GM23248 (cell line): ENCODE measurements around the gene TCTN1.

Experiments
- EZH2 ChIP-seq: fragments of 200-600 bp; sonication (generic); IDR thresholded peaks from 2 replicates; pipeline ENCODE4 v1.6.1; 2018; ENCODE audit warnings: antibody characterized with exemption, mild to moderate bottlenecking; ENCODE audit not compliant: insufficient read depth, poor library complexity, severe bottlenecking
- EZH2phosphoT487 ChIP-seq: fragments of 200-600 bp; sonication (generic); IDR thresholded peaks from 2 replicates; pipeline ENCODE4 v1.6.1; 2018; ENCODE audit warnings: antibody characterized with exemption, moderate library complexity, mild to moderate bottlenecking, low read depth; ENCODE audit not compliant: insufficient read depth

DNA sequence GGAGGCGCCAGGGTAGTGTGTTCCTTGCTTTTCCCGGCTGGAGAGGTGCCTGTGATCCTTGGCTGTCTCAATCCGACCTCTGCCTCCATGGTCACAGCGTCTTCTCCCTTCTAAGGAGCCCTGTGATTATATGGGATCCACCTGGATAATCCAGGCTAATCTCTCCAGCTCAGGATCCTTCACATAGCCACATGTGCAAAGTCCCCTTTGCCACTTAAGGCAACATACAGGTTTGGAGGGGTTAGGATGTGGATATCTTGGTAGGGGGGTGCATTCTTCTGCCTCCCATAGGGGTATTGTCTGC lies 76.2 kb downstream of the TCTN1 start:
- TF ChIP-seq EZH2phosphoT487 (no peak), EZH2 (no peak)
